DND-41 (cell line): Measurements from ENCODE around the gene GRIN3B.
"Not testable (repeated sequence)": the region's sequence is repeated elsewhere in the genome, so short reads cannot be mapped to it uniquely, and the experiment has no call there.

Experiments
- ATAC-seq: fragments of 200-7000 bp; cut with Tn5 transposase; 3 replicates; pipeline ENCODE4 v1.9.1; 2021; ENCODE audit warnings: low read depth; ENCODE audit not compliant: insufficient read depth
- DNase-seq: peaks from one replicate; pipeline ENCODE4 v3.0.0-alpha.2; 2020
- H2AFZ ChIP-seq: 2 replicates; pipeline ENCODE4 v1.6.0; 2012; ENCODE audit warnings: low read depth, low read length
- H3K27ac ChIP-seq: 2 replicates; pipeline ENCODE4 v1.5.1; 2012; ENCODE audit warnings: low read length, inconsistent platforms
- H3K27me3 ChIP-seq: fragments of 200-600 bp; sonication (generic); 2 replicates; pipeline ENCODE4 v1.6.0; 2012; ENCODE audit warnings: low read length, mild to moderate bottlenecking, inconsistent platforms; ENCODE audit not compliant: insufficient read depth, poor library complexity
- H3K36me3 ChIP-seq: 2 replicates; pipeline ENCODE4 v1.5.1; 2012; ENCODE audit warnings: low read length, inconsistent platforms; ENCODE audit not compliant: insufficient read depth
- H3K4me1 ChIP-seq: 2 replicates; pipeline ENCODE4 v1.5.1; 2012; ENCODE audit warnings: mild to moderate bottlenecking, low read length; ENCODE audit not compliant: insufficient read depth
- H3K4me2 ChIP-seq: 2 replicates; pipeline ENCODE4 v1.6.0; 2012; ENCODE audit warnings: mild to moderate bottlenecking, moderate library complexity, low read length, inconsistent platforms; ENCODE audit not compliant: insufficient read depth
- H3K4me3 ChIP-seq, 2 experiments: fragments of 200-600 bp in 1 of 2; shearing (Covaris generic) in 1 of 2; 2 replicates each; pipeline ENCODE4 v1.5.1; 2012 to 2016; ENCODE audit warnings: inconsistent platforms in 2 of 2, low read length in 2 of 2, mild to moderate bottlenecking in 2 of 2, low read depth in 1 of 2, moderate library complexity in 1 of 2
- H3K79me2 ChIP-seq: 2 replicates; pipeline ENCODE4 v1.6.0; 2012; ENCODE audit warnings: low read length, inconsistent platforms; ENCODE audit not compliant: insufficient read depth
- H3K9ac ChIP-seq: 2 replicates; pipeline ENCODE4 v1.6.0; 2012; ENCODE audit warnings: low read depth, mild to moderate bottlenecking, inconsistent platforms, low read length, moderate library complexity
- H3K9me3 ChIP-seq: 2 replicates; pipeline ENCODE4 v1.5.1; 2012; ENCODE audit warnings: low read length, moderate library complexity, mild to moderate bottlenecking, inconsistent platforms; ENCODE audit not compliant: insufficient read depth, severe bottlenecking
- H4K20me1 ChIP-seq: 2 replicates; pipeline ENCODE4 v1.6.0; 2012; ENCODE audit warnings: low read length; ENCODE audit not compliant: insufficient read depth
- EZH2 ChIP-seq: IDR thresholded peaks from 3 replicates; pipeline ENCODE4 v1.6.1; 2012; ENCODE audit warnings: borderline replicate concordance, low read depth, mild to moderate bottlenecking, moderate library complexity, low read length, inconsistent platforms; ENCODE audit not compliant: severe bottlenecking
- TF ChIP-seq, protein P1 (sequence below): IDR thresholded peaks from 2 replicates; pipeline ENCODE4 v1.5.1; 2012; ENCODE audit warnings: borderline replicate concordance, low read length, moderate library complexity, mild to moderate bottlenecking; ENCODE audit not compliant: poor library complexity, severe bottlenecking; ENCODE audit errors: extremely low read depth

GRIN3B gene

DNA sequence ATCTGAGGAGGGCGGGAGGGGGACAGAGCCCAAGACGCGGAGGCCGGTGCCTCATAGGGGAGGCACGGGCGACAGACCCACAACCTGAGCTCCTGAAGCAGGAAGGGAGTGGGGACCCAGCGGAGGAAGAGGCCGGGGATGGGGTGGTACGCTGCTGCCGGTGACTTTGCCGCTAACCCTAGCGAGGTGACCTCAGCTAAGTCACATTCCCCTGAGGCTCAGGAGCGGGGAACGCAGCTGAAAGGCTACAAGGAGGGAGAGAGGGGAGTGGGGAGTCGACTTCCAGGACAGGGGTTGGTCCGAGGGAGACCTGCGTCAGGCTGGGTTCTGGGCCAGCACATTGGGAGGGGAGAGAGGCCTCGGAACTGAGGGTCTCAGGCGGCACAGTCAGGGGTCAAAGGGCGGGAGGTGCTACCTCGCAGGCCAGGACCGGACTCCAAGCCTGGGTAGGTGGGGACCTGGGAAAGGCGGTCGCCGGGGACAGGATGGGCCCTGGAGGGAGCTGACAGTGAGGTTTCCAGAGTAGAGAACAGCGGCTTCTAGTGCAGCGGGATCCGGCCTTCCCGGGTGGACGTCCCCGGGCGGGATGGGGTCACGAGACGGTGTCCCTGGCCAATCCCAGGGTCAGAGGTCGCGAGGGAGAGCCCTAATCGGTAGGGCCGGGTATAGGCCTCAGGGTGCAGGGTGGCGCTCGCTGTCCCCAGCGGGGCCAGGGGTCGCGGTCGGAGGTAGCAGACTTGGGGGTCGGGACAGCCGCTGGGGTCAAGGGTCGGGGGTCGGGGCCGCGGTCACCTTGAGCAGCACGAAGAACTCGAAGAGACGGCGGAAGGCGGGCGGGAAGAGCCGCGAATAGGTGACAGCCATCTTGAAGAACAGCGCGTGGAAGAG, 20.0 kb downstream of the GRIN3B start:
- peaks cover 45% of the 10 kb centered on the region for H3K4me1 ChIP-seq
- TF ChIP-seq EZH2: no peak
- TF ChIP-seq, protein P1, sequence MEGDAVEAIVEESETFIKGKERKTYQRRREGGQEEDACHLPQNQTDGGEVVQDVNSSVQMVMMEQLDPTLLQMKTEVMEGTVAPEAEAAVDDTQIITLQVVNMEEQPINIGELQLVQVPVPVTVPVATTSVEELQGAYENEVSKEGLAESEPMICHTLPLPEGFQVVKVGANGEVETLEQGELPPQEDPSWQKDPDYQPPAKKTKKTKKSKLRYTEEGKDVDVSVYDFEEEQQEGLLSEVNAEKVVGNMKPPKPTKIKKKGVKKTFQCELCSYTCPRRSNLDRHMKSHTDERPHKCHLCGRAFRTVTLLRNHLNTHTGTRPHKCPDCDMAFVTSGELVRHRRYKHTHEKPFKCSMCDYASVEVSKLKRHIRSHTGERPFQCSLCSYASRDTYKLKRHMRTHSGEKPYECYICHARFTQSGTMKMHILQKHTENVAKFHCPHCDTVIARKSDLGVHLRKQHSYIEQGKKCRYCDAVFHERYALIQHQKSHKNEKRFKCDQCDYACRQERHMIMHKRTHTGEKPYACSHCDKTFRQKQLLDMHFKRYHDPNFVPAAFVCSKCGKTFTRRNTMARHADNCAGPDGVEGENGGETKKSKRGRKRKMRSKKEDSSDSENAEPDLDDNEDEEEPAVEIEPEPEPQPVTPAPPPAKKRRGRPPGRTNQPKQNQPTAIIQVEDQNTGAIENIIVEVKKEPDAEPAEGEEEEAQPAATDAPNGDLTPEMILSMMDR: no peak
- peak; percentile 50 for DNase-seq
- peaks cover 57% of the 10 kb centered on the region for H3K79me2 ChIP-seq
- H3K9ac ChIP-seq: peak overlapping the region; percentile 92
- H3K4me3 ChIP-seq: peak overlapping the region; percentile 81 to 89; a peak in 3 of 4 replicates
- H2AFZ ChIP-seq: peak overlapping the region; percentile 62
- H4K20me1 ChIP-seq: peaks cover 53% of the 10 kb centered on the region
- H3K36me3 ChIP-seq: peaks cover 49% of the 10 kb centered on the region
- peak; percentile 10; the same call in 1 of the 3 replicates for ATAC-seq
- no peaks in the 10 kb centered on the region for H3K9me3 ChIP-seq
- H3K27ac ChIP-seq: peak overlapping the region; percentile 81
- peak overlapping the region; percentile 91 for H3K4me2 ChIP-seq
- no peaks in the 10 kb centered on the region for H3K27me3 ChIP-seq

DNA sequence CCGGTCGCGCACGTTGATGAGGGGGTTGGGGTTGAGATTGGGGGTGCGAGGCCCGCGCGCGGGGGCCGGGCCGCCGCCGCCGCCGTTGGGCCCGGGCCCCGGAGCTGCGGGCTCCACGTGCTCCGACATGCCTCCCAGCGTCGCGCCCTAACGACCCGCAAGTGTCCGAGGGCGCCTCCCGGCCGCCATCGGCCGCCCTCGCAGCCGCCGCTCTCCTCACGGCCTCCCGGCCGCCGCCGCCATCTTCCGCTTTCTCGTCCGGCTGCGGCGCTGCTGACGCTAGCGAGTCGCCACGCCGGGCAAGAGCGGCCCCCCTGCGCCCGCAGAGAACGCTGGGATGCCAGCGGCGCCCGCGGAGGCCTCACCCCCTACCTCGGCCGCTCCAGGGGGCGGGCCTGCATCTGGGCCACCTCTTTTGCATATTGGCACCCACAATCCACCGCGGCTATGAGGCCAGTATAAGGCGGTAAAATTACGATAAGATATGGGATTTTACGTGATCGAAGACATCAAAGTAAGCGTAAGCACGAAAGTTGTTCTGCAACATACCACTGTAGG, 20.7 kb downstream of the GRIN3B start, which contains the start of gene TMEM259:
TMEM259 (minus strand) TSS at position 256 of the 558 bp plus-strand sequence; CDS start at position 129, 127 bp downstream.
- peaks cover 45% of the 10 kb centered on the region for H4K20me1 ChIP-seq
- H2AFZ ChIP-seq: peak within 1 kb of the TSS; percentile 68
- H3K27me3 ChIP-seq: peaks cover 2% of the 10 kb centered on the region
- H3K4me3 ChIP-seq: peak within 1 kb of the TSS; percentile 81 to 89; a peak in 3 of 4 replicates
- peaks cover 45% of the 10 kb centered on the region for H3K4me1 ChIP-seq
- peak; percentile 92 for ATAC-seq
- peak within 1 kb of the TSS; percentile 81 for H3K27ac ChIP-seq
- peaks cover 42% of the 10 kb centered on the region for H3K36me3 ChIP-seq
- TF ChIP-seq, protein P1: no peak
- no peak for TF ChIP-seq EZH2
- peak; percentile 98 for DNase-seq
- peak within 1 kb of the TSS; percentile 92 for H3K9ac ChIP-seq
- no peaks in the 10 kb centered on the region for H3K9me3 ChIP-seq
- H3K79me2 ChIP-seq: peaks cover 50% of the 10 kb centered on the region
- H3K4me2 ChIP-seq: peak within 1 kb of the TSS; percentile 91

DNA sequence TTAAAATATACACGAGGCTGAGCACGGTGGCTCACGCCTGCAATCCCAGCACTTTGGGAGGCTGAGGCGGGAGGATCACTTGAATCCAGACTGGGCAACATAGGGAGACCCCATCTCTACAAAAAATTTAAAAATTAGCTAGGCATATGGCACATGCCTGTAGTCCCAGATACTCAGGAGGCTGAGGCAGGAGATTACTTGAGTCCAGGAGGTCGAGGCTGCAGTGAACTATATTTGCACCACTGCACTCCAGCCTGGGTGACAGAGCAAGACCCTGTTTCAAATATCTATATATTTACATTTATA, 23.6 kb downstream of the GRIN3B start:
- Histone ChIP-seq H4K20me1 (peaks cover 19% of the 10 kb centered on the region), H3K27me3 (peaks cover 25% of the 10 kb centered on the region), H3K79me2 (peaks cover 21% of the 10 kb centered on the region), H3K36me3 (peaks cover 20% of the 10 kb centered on the region; the same call in 1 of the 2 replicates), H3K4me1 (peaks cover 48% of the 10 kb centered on the region)
- not testable (repeated sequence) for DNase-seq, H2AFZ ChIP-seq, H3K4me2 ChIP-seq, H3K9ac ChIP-seq, H3K27ac ChIP-seq, ATAC-seq, H3K4me3 ChIP-seq, H3K9me3 ChIP-seq

DNA sequence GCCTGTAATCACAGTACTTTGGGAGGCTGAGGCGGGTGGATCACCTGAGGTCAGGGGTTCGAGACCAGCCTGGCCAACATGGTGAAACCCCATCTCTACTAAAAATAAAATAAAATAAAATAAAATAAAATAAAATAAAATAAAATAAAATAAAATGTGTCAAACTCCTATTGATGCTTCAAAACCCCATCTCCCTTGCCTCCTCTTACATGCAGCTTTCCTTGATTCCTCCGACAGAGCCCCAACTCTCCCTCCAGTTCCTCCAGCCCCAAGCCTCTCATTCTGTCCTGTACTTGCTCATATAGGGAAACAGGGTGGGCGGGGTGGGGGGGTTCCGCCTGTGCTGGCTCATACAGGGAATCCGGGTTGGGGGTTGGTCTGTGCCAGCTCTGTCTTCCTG, 24.9 kb downstream of the GRIN3B start:
- H3K27ac ChIP-seq, ATAC-seq: not testable (repeated sequence)
- peaks cover 43% of the 10 kb centered on the region for H3K4me1 ChIP-seq

More for the DNA sequence above, 24.9 kb downstream of the GRIN3B start:
- H3K9me3 ChIP-seq, H4K20me1 ChIP-seq, H3K36me3 ChIP-seq, H3K9ac ChIP-seq, H2AFZ ChIP-seq, H3K79me2 ChIP-seq, H3K4me2 ChIP-seq, DNase-seq, H3K4me3 ChIP-seq: not testable (repeated sequence)
- H3K27me3 ChIP-seq: peaks cover 25% of the 10 kb centered on the region
